LNCaP clone FGC (cell line): ENCODE data around the gene RAP1GDS1.

ENCODE experiments used
- DNase-seq: peaks from one replicate; pipeline ENCODE4 v3.0.0-alpha.2; 2011; ENCODE audit warnings: low read depth
- H3K4me3 ChIP-seq: 2 replicates; pipeline ENCODE4 v1.5.1; 2011; ENCODE audit warnings: mild to moderate bottlenecking, low read depth, low read length, control low read depth
- CTCF ChIP-seq: IDR thresholded peaks from 2 replicates; pipeline ENCODE4 v1.5.1; 2012; ENCODE audit warnings: mild to moderate bottlenecking; ENCODE audit not compliant: control insufficient read depth, insufficient read depth; ENCODE audit errors: extremely low read depth

RAP1GDS1 gene

GRCh38 chr4:98482847-98483806 is 221.9 kb downstream of the RAP1GDS1 start:
- no peak for DNase-seq
- TF ChIP-seq CTCF, result no peak
- H3K4me3 ChIP-seq, result no peak overlapping the region

GRCh38 chr4:98484031-98484430 is 222.8 kb downstream of the RAP1GDS1 start:
- DNase-seq, result no peak
- no peak for TF ChIP-seq CTCF
- no peak overlapping the region for H3K4me3 ChIP-seq

- TF ChIP-seq CTCF, result no peak
- H3K4me3 ChIP-seq, result no peak overlapping the region
- no peak for DNase-seq
Observed at GRCh38 chr4:98485816-98486345, 224.7 kb downstream of the RAP1GDS1 start.

- no peak overlapping the region for H3K4me3 ChIP-seq
- TF ChIP-seq CTCF, result no peak
- DNase-seq, result no peak
Observed at GRCh38 chr4:98490251-98490650, 229.1 kb downstream of the RAP1GDS1 start.

- TF ChIP-seq CTCF, result no peak
- DNase-seq, result no peak
- no peak overlapping the region for H3K4me3 ChIP-seq
Observed at GRCh38 chr4:98491899-98492559, 230.8 kb downstream of the RAP1GDS1 start.

- no peak overlapping the region for H3K4me3 ChIP-seq
- no peak for TF ChIP-seq CTCF
- DNase-seq, result no peak
Observed at GRCh38 chr4:98493296-98493695, 232.1 kb downstream of the RAP1GDS1 start.
